Fibroblast of mammary gland (primary cell): Measurements from ENCODE around the gene RPS5.

ENCODE experiments used
- DNase-seq: peaks from one replicate; pipeline ENCODE4 v3.0.0-alpha.2; 2010; ENCODE audit warnings: low read depth
- H3K4me3 ChIP-seq: 2 replicates; pipeline ENCODE4 v1.5.1; 2011; ENCODE audit warnings: low read depth, mild to moderate bottlenecking, low read length, moderate library complexity; ENCODE audit not compliant: control insufficient read depth
- TF ChIP-seq, protein P1 (sequence below): conservative IDR thresholded peaks from 2 replicates; pipeline ENCODE4 v1.5.1; 2011; ENCODE audit warnings: low read depth, low read length, inconsistent platforms; ENCODE audit not compliant: control insufficient read depth, insufficient read depth

The RPS5 gene

DNA sequence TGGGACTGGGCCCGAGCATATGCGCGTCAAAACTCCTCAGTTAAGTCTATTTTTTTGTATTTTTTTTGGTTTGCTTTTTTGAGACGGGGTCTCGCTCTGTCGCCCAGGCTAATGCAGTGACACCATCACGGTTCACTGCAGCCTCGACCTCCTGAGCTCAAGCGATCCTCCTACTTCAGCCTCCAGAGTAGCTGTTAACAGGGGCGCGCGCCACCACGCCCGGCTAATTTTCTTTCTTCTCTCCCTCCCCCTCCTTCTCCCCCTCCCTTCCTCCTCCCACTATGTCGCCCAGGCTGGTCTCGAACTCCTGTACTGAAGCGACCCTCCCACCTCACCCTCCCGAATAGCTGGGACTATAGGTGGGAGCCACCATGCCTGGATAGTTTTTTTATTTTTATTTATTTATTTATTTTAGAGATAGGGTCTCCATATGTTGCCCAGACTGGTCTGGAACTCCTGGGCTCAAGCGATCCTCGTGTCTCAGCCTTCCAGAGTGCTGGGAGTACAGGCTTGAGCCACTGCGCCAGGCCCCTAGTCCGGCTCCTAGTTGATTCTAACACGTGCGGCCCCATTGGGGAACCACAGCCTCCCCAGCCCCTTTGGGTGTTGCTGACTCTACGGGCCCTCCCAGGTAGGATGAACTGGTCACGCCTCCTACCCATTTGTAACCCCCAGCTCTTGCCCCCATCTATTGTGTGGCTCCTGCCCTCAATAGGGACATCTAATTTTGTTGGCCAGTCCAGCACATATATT lies 5.4 kb upstream of the RPS5 start:
- H3K4me3 ChIP-seq = peak overlapping the region; percentile 86
- TF ChIP-seq, protein P1, sequence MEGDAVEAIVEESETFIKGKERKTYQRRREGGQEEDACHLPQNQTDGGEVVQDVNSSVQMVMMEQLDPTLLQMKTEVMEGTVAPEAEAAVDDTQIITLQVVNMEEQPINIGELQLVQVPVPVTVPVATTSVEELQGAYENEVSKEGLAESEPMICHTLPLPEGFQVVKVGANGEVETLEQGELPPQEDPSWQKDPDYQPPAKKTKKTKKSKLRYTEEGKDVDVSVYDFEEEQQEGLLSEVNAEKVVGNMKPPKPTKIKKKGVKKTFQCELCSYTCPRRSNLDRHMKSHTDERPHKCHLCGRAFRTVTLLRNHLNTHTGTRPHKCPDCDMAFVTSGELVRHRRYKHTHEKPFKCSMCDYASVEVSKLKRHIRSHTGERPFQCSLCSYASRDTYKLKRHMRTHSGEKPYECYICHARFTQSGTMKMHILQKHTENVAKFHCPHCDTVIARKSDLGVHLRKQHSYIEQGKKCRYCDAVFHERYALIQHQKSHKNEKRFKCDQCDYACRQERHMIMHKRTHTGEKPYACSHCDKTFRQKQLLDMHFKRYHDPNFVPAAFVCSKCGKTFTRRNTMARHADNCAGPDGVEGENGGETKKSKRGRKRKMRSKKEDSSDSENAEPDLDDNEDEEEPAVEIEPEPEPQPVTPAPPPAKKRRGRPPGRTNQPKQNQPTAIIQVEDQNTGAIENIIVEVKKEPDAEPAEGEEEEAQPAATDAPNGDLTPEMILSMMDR = no peak
- DNase-seq = no peak

DNA sequence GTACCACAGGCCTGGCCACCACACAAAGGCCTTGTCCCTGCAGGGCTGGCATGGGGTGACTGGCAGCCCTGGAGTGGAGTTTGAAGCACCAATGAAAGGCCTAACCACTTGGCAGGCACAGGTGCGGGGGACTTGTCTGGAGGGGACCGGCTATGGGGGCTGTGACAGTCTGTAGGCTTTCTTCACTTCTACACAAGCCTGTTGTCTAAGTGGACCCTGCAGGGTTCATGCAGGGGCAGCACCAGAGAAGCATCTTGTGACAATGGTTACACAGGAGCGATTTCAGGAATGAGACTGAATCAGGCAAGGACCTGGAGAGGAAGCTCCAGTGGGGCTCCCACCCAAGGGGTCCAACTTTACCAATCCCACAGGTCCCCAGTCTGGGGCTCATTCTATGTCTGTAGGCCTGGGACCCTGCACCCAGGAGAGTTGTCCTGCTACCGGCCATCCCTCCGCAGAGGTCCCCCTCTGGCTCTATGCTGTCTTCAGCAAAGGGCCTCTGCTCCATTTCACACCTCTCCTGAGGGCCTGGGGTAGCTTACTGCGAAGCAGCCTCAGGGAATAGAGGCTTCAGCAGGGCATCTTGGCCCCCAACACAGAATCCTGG lies 4.0 kb upstream of the RPS5 start:
- DNase-seq = no peak
- TF ChIP-seq, protein P1 = no peak
- no peak overlapping the region for H3K4me3 ChIP-seq

DNA sequence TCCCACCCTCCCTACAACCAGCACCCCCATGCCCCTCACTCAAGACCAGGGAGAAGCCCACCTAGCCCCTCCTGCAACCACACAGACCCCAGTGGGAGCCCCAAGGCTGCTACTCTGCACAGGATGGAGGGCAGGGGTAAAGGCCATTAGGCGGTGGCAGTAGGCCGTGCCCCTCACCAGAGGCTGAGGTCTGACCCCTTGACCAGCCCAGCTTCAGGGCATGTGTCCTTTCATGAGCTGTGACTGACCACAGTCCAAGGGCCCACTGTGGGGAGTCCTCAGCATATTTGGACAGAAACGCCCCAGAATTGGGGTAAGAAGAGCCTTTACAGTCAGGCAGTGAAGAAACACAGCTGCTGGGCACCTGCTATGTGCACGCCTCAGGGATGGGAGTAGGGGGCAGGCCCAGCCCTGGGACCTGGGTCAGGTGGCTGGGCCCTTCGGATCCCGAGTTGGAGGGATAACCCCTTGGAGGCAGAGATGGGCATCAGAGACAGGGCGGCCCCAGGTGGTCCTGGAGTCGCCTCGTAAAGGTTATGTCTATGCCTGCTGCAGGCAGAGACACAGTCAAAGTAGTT lies 1.7 kb upstream of the RPS5 start:
- no peak overlapping the region for H3K4me3 ChIP-seq
- no peak for DNase-seq
- TF ChIP-seq, protein P1 = no peak

DNA sequence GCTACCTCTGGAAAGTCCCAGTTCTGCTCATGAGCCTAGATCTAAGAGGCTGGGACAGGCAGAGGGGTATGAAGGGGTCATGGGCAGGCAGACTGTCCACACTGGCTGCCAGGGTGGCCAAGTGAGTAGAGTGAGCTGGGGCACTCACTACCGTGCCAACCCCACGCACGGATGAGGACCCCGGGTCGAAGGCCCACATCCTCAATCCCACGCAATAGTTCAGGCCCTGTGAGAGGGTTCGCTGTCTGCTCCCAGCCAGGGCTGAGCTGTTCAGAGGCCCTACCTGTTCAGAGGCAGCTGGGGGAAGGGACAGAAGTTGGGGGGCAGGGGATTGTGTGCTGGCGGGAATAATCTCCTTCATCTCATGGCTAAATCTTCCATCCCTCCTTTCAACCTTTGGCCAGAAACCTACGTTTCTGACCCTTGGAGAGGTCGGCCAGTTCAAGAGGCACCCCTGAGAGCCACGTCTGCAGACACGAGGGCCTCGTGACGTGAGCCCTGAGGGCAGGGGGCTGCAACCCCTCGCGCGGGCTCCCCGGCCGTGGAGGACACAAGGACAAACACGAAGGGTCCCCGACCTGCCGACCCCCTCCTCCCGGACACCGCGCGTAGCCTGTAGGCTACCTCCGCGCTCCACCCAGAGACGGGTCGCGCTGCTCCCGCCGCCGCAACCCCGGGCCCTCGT lies 1.0 kb upstream of the RPS5 start:
- TF ChIP-seq, protein P1 = no peak
- peak overlapping the region; percentile 85 for H3K4me3 ChIP-seq
- DNase-seq = no peak

DNA sequence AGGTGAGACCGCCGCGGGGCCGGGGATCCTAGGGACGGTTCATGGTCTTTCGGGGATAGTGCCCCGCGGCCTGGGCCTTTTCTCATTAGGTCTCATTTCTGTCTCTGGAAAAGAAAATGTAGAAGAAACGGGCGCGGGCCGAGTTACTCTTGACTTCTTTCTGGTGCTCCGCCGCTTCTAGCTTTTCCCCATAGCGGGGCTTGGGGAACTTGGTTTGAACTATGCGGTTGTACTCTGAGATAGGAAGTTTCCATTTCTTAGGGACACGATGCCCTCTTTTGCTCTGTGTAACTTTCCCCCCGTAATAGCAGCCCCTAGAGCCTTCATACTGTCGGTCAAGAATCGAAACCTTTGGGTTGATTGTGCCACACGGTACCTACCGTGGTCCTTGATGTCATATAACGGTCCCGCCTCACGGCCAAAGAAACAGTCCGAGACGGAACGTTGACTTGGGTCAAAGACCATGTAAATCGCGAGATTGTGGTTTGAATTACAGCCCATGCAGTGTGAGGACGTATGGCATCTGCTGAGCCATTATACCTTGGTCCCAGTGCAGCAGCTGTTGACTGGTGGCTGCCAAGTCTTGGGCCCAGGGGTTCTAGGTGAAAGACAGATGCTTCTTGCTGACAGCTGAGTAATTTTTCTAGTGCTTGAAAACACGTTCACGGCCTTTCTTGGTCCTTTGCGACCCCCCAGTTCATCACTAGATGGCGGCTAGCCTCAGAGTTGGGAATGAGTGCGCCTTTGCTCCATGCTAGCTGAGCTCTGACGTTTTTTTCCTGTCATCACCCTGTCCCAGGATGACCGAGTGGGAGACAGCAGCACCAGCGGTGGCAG lies 487 bp downstream of the RPS5 start:
- H3K4me3 ChIP-seq = peak overlapping the region; percentile 85
- peak; percentile 16 for DNase-seq
- TF ChIP-seq, protein P1 = no peak

DNA sequence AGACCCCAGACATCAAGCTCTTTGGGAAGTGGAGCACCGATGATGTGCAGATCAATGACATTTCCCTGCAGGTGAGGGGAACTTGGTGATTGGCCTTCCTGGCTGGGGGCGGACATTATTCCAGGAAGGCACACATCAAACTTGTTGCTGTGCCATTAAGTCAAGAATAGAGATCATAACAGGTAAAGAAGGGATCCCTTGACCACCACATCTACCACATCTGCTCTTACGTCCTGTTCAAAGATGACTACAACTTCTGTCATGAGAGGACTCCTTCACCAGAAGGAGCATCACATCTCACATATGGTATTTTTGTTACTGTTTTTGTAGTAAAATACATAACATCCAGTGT lies 1.1 kb downstream of the RPS5 start:
- H3K4me3 ChIP-seq = peak overlapping the region; percentile 85
- no peak for DNase-seq
- TF ChIP-seq, protein P1 = no peak
